HG03457 (cell line): ENCODE measurements around the gene PLD1.

Experiments
- ATAC-seq: cut with Tn5 transposase; IDR thresholded peaks from one replicate; pipeline ENCODE4 v1.9.1; 2021; ENCODE audit warnings: moderate number of reproducible peaks; ENCODE audit not compliant: unreplicated experiment

Gene PLD1

GRCh38 chr3:171837698-171838097 lies 27.4 kb upstream of the PLD1 start:
- no peak for ATAC-seq

- ATAC-seq = no peak
Measured at GRCh38 chr3:171836855-171837254, 26.6 kb upstream of the PLD1 start.

GRCh38 chr3:171835613-171836012 lies 25.3 kb upstream of the PLD1 start:
- no peak for ATAC-seq

- no peak for ATAC-seq
Measured at GRCh38 chr3:171835116-171835515, 24.8 kb upstream of the PLD1 start.

GRCh38 chr3:171834461-171834801 lies 24.1 kb upstream of the PLD1 start:
- ATAC-seq = no peak

- no peak for ATAC-seq
Measured at GRCh38 chr3:171833789-171834460, 23.6 kb upstream of the PLD1 start.

GRCh38 chr3:171832989-171833388 lies 22.7 kb upstream of the PLD1 start:
- ATAC-seq = no peak

GRCh38 chr3:171831936-171832335 lies 21.7 kb upstream of the PLD1 start:
- no peak for ATAC-seq

GRCh38 chr3:171830518-171830875 lies 20.2 kb upstream of the PLD1 start:
- no peak for ATAC-seq

GRCh38 chr3:171829841-171830517 lies 19.7 kb upstream of the PLD1 start:
- peak; percentile 71 for ATAC-seq

GRCh38 chr3:171828902-171829770 lies 18.9 kb upstream of the PLD1 start:
- ATAC-seq = no peak

GRCh38 chr3:171827836-171828458 lies 17.7 kb upstream of the PLD1 start:
- no peak for ATAC-seq

GRCh38 chr3:171827385-171827784 lies 17.1 kb upstream of the PLD1 start:
- ATAC-seq = no peak

- no peak for ATAC-seq
Measured at GRCh38 chr3:171825222-171825828, 15.0 kb upstream of the PLD1 start.

- no peak for ATAC-seq
Measured at GRCh38 chr3:171824824-171825221, 14.5 kb upstream of the PLD1 start.

- ATAC-seq = no peak
Measured at GRCh38 chr3:171824116-171824515, 13.8 kb upstream of the PLD1 start.

- peak; percentile 79 for ATAC-seq
Measured at GRCh38 chr3:171822431-171823106, 12.3 kb upstream of the PLD1 start.

GRCh38 chr3:171821778-171822358 lies 11.6 kb upstream of the PLD1 start:
- no peak for ATAC-seq

GRCh38 chr3:171821044-171821443 lies 10.8 kb upstream of the PLD1 start:
- no peak for ATAC-seq
